ENCODE measurements around the gene PPP3R2. TPM values are rescaled to one million over a fixed set of nuclear protein-coding genes. Genes with fewer than 3 reads are reported as not detected.

Gene PPP3R2, protein sequence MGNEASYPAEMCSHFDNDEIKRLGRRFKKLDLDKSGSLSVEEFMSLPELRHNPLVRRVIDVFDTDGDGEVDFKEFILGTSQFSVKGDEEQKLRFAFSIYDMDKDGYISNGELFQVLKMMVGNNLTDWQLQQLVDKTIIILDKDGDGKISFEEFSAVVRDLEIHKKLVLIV
- total RNA-seq, result not detected in 2 replicates

DNA sequence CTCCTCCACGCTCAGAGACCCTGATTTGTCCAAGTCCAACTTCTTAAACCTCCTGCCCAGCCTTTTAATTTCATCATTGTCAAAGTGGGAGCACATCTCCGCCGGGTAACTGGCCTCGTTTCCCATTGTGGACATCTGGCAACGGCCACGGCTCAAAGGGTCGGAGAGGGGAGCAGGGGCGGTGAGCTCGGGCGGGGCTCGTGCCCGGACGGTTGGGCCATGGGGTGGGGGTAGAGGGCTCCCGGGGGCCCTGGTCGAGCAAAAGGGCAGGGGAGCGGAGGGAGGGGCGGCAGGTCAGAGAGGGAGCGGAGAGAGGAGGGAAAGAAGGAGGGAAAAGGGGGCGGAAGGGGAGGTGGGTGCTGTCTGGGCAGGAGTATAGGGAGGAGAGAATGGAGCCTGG, at the start of gene PPP3R2:
PPP3R2 (minus strand) TSS at position 174 of the 400 bp plus-strand sequence; CDS start at position 126, 48 bp downstream.
- no peak for DNase-seq (ENCODE audit: low read depth)
- TF ChIP-seq, protein P1, sequence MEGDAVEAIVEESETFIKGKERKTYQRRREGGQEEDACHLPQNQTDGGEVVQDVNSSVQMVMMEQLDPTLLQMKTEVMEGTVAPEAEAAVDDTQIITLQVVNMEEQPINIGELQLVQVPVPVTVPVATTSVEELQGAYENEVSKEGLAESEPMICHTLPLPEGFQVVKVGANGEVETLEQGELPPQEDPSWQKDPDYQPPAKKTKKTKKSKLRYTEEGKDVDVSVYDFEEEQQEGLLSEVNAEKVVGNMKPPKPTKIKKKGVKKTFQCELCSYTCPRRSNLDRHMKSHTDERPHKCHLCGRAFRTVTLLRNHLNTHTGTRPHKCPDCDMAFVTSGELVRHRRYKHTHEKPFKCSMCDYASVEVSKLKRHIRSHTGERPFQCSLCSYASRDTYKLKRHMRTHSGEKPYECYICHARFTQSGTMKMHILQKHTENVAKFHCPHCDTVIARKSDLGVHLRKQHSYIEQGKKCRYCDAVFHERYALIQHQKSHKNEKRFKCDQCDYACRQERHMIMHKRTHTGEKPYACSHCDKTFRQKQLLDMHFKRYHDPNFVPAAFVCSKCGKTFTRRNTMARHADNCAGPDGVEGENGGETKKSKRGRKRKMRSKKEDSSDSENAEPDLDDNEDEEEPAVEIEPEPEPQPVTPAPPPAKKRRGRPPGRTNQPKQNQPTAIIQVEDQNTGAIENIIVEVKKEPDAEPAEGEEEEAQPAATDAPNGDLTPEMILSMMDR (IDR thresholded peaks at IDR 0.05; ENCODE audit: insufficient read depth, low read depth, low read length), result no peak
- H3K4me3 ChIP-seq (ENCODE audit: low read depth, low read length), result no peak within 1 kb of the TSS

DNA sequence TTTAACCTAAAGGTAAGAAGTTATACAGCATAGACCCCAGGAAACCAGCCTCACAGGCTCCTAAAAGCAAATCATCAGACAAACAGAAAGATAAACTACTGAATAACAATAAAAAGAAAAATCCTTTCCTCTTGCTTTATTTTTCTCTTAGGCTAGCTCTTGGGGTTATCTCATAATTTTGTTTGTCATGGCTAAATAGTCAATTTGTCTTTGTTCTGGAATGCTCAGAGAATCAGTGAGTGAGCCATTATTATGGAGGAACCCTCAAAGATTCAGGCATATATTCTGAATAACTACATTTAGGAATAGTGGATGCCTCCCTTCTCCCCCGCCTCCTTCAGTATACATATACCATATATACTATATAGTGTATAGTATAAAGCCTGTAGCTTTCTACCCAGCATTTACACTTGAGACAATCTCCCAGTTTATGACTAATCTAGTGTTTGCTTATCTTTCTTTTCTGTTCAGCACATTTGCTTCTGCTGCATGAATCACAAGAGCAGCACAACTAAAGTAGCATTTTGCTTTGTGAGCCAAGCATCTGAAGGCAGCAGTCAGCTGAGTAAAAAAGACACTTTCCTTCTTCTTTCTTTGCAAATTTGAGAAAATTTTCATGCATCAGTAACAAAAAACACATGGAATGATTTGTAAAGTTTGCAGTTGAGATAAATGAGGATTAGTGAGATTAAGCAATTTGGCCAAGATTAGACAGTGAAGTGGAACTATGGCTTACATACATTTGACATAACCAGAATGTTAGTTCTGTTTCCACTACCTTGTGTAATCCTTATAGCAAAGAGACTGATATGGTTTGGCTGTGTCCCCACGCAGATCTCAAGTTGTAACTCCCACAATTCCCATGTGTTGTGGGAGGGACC, 45.3 kb upstream of the PPP3R2 start:
- TF ChIP-seq, protein P1 (IDR thresholded peaks at IDR 0.05; ENCODE audit: insufficient read depth, low read depth, low read length), result no peak
- no peak for DNase-seq (ENCODE audit: low read depth)

DNA sequence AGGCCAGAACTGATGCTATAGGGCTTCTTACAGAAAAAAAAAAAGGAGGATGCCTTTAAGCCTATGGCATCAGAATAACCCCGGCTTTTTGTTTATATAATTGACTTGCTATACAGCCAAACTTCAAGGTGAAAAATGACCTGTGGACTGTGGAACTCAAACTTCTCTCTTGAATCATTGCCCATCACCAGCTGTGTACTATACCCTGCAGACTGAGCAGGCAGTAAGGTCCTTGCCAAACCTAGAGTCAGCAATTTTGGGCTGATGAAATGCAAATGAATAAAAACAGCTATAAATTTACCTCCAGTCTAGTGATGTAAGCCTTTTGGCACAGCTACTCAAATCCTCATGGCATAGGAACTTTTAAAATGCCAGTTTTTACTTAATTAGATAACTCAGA, 44.5 kb upstream of the PPP3R2 start:
- DNase-seq (ENCODE audit: low read depth), result no peak
- TF ChIP-seq, protein P1 (IDR thresholded peaks at IDR 0.05; ENCODE audit: insufficient read depth, low read depth, low read length), result no peak

More for the DNA sequence above, 45.3 kb upstream of the PPP3R2 start:
- H3K4me3 ChIP-seq (ENCODE audit: low read depth, low read length), result no peak overlapping the region

DNA sequence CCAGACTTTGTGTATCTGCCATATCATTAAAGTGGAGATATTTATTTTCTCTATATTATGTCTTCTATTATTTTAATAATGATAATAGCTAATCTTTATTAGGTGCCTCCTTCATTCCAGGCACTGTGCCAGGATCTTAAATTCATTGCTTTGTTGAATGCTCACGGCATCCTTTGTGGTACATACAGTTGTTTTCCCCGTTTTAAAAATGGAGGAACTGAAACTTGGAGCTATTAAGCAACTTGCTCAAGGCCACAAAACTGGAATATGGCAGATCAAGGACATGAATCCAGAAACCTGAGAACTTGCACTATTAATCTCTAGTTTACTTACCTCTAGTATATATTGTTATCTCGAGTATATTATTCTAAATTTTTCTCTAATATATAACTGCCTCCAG, 41.5 kb upstream of the PPP3R2 start:
- no peak overlapping the region for H3K4me3 ChIP-seq (ENCODE audit: low read depth, low read length)
- TF ChIP-seq, protein P1 (IDR thresholded peaks at IDR 0.05; ENCODE audit: insufficient read depth, low read depth, low read length), result no peak
- DNase-seq (ENCODE audit: low read depth), result no peak

More for the DNA sequence above, 44.5 kb upstream of the PPP3R2 start:
- no peak overlapping the region for H3K4me3 ChIP-seq (ENCODE audit: low read depth, low read length)

DNA sequence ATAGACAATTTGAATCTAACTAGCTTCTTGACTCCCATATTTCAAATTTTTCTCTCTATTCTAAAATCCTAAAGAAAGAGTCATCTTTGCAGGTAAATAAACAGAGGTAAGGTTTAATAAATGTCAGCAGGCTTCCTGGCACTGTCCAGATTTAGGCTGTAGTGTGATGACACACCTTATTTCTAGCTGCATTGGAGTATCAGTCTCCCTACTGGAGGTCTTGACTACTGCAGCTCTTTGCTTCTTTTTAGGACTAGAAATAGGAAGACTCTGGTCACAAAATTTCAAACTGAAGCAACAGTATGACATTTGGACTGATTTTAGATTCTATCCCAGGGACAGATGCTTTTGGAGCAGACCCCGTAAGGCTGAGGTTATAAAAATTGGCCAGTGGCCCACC, 40.7 kb upstream of the PPP3R2 start:
- H3K4me3 ChIP-seq (ENCODE audit: low read depth, low read length), result no peak overlapping the region
- TF ChIP-seq, protein P1 (IDR thresholded peaks at IDR 0.05; ENCODE audit: insufficient read depth, low read depth, low read length), result no peak
- DNase-seq (ENCODE audit: low read depth), result no peak

DNA sequence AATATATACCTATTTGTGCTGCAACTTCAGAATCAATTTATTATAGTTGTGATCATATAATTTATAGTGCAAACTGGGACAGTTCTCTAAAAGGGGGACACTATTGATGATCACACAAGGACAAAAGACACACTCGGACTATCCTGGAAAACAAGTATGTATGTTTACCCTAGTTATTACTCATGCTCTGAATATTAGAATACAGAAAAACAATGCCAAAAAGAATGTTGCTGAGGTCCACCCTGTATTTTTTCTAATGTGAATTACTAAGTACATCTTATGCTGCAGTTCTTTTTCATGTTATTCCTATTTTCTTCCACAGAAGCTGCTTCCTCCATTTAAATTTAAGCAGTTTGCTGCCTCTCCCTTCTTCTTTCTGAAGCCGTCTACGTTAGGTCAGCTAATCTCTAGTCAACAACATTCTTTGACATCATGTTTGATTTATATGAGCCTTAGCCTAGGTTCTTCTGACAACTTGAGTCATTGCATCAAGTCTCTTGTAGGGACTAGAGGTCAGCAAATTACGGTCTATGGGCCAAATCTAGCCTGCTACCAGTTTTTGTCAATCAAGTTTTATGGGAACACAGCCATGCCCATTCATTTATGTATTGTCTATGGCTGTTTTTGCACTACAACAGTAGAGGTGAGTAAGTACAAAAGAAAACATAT, 40.1 kb upstream of the PPP3R2 start:
- TF ChIP-seq, protein P1 (IDR thresholded peaks at IDR 0.05; ENCODE audit: insufficient read depth, low read depth, low read length), result no peak
- DNase-seq (ENCODE audit: low read depth), result no peak
- no peak overlapping the region for H3K4me3 ChIP-seq (ENCODE audit: low read depth, low read length)
